Jurkat, Clone E6-1 (cell line): ENCODE data around the gene FARP2. TPM values are rescaled to one million over a fixed set of nuclear protein-coding genes. Genes with fewer than 3 reads are reported as not detected.
"Not testable (repeated sequence)": the region's sequence is repeated elsewhere in the genome, so short reads cannot be mapped to it uniquely, and the experiment has no call there.

Source experiments
- DNase-seq: peaks from one replicate; pipeline ENCODE4 v3.0.0-alpha.2; 2011; ENCODE audit warnings: low read depth, low spot score
- H3K4me3 ChIP-seq: 2 replicates; pipeline ENCODE4 v1.5.1; 2011; ENCODE audit warnings: mild to moderate bottlenecking, low read length, control low read depth, moderate library complexity
- polyA plus RNA-seq: library from polyadenylated mRNA; unstranded; fragments of >200 nt; gene quantifications from one replicate; pipeline ENCODE4 v1.2.1, GENCODE V29; 2012; ENCODE audit warnings: missing spikeins; ENCODE audit not compliant: insufficient read length, insufficient read depth

The FARP2 gene, protein sequence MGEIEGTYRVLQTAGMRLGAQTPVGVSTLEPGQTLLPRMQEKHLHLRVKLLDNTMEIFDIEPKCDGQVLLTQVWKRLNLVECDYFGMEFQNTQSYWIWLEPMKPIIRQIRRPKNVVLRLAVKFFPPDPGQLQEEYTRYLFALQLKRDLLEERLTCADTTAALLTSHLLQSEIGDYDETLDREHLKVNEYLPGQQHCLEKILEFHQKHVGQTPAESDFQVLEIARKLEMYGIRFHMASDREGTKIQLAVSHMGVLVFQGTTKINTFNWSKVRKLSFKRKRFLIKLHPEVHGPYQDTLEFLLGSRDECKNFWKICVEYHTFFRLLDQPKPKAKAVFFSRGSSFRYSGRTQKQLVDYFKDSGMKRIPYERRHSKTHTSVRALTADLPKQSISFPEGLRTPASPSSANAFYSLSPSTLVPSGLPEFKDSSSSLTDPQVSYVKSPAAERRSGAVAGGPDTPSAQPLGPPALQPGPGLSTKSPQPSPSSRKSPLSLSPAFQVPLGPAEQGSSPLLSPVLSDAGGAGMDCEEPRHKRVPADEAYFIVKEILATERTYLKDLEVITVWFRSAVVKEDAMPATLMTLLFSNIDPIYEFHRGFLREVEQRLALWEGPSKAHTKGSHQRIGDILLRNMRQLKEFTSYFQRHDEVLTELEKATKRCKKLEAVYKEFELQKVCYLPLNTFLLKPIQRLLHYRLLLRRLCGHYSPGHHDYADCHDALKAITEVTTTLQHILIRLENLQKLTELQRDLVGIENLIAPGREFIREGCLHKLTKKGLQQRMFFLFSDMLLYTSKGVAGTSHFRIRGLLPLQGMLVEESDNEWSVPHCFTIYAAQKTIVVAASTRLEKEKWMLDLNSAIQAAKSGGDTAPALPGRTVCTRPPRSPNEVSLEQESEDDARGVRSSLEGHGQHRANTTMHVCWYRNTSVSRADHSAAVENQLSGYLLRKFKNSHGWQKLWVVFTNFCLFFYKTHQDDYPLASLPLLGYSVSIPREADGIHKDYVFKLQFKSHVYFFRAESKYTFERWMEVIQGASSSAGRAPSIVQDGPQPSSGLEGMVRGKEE
- 19.6 TPM for polyA plus RNA-seq

DNA sequence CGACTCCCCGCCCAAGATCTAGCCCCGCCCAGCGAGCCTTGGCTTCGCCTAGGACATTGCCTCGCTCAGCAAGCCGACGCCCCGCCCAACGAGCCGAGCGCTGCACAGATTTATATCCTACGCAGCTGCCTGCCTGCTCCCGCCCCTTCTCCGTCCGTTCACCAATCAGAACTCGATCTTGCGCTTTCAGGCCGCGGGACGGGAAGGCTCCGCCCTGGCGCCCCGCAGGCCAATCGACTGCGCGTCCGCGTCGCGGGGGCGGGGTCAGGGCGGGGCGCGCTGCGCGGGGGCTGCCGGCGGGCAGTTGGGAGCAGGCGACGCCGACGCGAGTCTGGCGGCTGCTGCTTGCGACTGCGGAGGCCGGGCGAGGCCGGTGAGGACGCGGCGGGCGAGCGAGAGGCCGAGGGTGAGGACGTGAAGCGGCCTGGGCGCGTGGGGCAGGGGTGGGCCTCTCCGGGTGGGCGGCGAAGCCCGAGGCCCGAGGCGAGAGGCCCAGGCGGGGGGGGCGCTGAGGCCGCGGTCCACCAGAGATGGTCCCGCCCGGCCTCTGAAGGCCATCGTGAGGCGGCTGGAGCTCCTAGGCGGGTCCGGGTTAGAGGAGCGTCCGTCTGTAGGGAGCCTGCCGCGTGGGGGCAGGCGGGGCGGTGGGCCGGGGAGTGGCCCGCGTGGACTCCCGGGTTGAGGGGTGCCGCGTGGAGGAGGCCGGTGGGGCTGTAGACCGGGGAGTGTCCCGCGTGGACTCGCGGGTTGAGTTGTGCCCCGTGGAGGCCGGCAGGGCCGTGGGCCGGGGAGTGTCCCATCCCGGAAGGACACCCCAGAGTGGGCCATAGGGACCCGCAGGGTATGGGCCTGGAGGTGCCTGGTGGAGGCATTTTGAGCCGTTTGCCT lies at the start of gene FARP2:
FARP2 (plus strand) TSS at position 303 of the 888 bp plus-strand sequence. CDS start 16,823 bp downstream, outside the sequence.
- peak; percentile 97 for DNase-seq
- H3K4me3 ChIP-seq: peak within 1 kb of the TSS; percentile 82

DNA sequence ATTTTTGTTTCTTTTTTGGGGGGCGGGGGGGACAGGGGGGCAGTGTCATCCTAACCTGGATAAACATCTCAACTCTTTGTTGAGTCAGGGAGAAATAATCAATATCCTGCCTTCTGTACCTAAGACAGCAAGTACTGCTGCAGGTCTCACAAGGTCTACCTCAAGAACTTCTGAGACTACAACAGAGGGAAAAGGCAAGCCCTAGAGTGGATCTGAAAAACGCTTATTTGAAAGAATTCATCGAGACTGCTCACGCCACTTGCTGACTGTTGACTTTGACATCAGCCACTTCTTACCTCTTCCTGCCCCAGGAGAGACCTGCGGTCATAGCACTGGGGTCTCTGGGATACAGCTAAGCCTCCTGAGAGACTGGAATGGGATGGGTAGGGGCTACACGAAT lies 49.0 kb upstream of the FARP2 start:
- no peak overlapping the region for H3K4me3 ChIP-seq
- no peak for DNase-seq

DNA sequence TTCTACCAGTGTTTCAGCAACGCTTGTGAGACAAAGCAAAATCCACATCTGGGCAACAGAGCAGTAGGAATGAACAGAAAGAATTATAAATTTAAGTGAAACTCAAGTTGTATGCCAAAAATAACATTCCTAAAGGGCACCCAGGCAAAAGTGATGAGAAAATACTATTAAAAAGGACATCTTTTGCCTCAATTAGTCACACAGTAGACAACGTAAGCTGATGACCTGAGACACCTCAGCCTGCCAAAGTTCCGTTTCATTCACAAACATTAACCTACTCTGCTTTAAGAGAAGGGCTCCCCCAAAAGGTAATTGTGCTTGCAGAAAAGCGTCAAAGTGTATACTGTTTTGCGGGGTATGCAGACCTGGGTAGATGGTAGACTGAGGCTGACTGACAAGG lies 47.8 kb upstream of the FARP2 start:
- DNase-seq: no peak
- H3K4me3 ChIP-seq: no peak overlapping the region

DNA sequence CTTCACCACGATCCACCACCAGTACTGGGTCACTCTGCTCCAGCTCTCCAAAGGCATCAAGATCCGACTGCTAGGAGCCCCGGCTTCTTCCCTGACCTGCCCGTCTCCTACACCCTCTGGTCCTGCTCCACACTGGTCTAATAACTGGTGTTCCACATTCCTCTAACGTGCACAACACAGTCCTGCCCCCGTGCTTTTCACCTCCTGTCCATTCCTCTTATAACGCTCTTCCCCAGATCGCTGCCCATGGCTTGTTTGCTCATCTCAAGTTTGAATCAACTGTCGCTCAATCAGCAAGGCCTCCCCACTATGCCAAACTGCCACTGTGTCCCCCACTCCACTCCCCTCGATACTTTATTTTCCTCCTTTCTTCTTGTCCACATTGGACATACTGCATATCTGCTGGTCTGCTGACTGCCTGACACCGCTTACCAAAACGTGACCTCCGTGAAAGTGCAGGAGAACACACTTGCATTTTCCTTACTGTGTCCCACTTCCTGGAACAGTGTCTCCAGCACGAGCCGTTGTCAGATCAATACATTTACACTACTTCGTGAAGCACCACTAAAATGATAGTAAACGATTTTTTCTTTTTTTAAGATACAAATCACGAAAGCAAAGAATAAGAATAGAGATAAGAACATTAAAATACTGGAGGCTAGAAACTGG lies 47.1 kb upstream of the FARP2 start:
- DNase-seq: no peak
- H3K4me3 ChIP-seq: no peak overlapping the region

DNA sequence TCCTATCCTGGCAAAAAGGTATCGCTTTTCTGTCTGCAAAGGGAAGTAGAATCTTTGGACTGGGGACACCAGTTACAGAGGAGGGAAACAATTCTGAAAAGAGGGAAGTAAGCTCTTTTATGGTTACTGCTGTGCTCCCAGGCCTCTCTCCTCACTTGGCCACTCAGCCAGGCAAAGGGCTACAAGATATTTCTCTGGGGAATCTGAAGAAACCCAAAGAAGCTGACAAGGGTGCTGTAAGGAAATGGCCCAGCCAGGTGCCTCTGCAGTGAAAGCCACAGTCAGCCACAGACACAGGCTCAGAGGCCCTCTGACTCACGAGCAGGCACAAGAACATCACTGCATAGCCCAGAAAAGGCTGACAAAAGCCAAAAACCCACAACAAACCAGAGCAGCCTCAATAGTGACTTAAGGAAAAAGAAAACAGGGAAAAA lies 46.4 kb upstream of the FARP2 start:
- H3K4me3 ChIP-seq: 0 out of 2 replicates have a peak overlapping the region, but pooled peaks have one; percentile 7
- DNase-seq: peak; percentile 83

DNA sequence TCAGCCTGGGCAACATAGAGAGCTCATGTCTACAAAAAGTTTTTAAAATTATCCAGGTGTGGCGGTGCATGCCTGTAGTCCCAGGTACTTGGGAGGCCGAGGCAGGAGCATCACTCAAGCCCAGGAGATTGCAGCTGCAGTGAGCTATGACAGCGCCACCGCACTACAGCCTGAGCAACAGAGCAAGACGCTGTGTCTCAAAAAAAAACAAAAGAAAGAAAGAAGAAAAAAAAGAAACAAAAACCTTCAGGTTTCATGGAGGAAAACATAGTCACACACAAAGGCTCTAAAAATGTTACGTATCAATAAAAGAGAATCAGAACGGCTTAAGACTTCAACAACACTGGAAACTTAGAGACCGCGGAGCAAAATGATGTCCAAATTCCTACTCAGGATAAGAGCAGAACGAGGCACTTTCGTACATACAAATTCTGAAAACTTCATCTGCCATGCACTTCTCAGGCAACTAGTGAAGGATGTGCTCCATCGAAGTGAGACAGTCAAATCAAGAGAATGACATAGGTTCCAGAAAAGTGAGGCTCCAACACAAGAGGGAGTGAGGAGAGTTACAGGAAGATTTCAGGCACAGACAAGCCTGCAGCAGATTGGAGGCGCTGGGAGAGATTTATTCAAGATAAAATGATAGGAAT lies 45.0 kb upstream of the FARP2 start:
- no peak overlapping the region for H3K4me3 ChIP-seq
- DNase-seq: no peak

DNA sequence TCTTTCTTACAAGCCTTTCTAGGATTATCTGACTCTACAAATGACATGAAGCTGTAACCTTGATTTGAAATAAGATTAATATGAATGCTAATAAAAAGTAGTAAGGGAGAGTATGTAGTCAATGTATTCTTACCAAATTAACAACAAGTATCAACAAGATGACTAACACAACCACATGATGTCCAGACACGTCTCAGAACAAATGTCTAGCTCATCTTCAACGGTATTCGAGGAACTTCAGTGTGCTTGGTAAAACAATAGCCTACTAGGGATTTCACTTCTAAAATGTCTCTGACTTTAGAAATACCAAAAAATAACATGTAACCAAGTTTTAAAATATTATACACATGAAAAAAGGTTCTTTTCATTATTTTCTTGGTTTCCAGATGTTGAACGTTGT lies 44.0 kb upstream of the FARP2 start:
- H3K4me3 ChIP-seq: no peak overlapping the region
- no peak for DNase-seq

DNA sequence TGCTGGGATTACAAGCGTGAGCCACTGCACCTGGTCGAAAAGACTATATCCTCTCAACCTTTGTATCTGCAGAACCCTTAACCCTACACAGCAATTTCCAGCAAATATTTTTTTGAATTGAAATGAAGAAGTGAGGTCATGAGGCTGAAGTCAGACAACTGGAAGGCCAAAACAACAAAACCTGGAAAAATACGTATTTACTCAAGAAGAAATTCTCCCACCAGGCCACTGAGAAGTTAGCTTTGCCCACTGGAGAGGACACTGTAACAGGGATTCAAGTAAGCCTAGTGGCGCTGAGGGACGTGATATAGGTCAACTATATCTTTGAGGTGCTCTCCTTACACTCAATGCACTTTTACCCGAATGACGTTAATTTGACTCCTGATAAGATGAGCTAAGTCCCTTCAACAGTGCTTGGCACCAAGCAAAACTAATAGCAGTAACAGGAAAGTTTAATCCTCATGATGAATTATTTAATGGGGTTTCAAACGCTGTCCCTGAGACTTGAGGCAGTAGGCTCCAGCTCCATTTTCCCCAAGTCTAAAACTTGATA lies 42.5 kb upstream of the FARP2 start:
- no peak for DNase-seq
- peak overlapping the region; percentile 69 for H3K4me3 ChIP-seq

DNA sequence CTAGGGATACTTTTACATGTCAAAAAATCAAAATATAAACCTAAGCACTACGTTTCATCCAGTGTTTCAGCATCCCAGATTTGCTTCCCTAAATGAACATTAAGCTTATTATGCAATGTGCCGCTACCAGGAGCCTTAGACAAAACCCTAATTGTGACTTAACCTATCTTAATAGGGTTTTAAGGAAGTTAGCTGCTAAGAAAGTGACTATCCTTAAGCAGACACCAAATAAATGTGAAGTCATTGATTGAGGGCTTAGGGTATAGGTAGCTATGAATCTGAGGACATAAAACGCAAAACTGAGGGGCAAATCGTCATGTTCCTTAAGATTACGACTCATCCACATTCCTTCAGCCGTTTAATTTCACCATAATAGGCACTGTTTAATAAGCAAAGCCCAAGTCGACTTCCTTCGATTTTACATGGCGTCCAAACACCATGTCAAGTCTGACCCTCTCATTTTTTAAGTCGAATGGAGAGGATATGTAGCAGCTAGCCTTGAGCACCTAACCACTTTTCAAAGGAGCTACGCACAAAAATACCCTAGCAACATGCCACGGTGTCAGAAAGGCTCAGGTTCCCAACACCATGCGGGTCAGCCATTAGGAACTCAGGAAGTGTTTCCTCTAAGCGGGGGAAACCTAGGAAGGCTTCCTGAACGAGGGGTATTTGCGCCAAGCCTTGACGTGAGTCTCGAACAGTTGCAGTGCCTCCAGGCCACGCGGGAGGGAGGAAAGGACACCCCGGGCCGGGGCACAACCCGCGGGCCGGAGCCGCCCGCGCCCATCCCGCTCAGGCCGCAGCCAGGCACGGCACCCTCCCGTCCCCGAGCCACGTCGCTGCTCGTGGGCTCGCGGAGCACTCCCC lies 41.6 kb upstream of the FARP2 start:
- DNase-seq: no peak
- H3K4me3 ChIP-seq: peak overlapping the region; percentile 69

DNA sequence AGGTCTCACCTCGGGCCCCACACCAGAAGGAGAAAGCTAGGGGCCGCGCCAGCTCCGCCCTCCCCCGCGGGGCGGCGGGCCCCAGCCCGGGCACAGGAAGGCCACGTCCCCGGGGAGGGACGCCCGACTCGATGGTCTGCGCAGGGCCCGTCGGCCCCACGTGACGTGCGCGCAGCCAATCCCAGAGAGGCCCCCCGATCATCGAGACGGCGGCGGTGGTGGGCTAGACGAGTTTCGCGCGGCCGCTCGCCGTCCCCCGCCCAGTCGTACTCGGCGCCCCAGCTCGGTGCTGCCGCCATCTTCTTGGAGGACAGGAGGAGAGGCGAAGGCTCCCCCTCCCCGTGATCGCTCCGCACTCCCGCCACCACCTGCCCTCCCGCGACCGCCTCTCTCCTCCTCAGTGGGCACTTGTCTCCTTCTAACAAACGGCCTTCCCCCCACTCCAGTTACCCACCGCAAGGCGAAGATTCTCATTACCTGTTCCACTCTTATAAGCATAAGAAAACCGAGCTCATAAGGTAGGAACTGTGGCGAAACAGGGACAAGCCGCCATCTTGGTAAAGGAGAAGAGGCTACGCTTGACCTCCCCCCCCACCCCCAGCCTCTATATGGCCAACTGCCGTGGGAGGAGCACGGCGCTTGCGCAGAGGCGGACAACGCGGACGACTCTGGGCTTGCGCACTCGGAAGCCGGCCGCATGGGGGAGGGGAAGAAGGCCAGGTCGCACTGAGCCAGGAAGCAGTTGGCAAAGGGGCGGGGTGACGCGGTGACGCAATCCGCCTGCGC lies 40.8 kb upstream of the FARP2 start, which contains the start of gene HDLBP:
HDLBP (minus strand) TSS at position 580 of the 786 bp plus-strand sequence. CDS start 48,803 bp downstream, outside the sequence.
- peak; percentile 98 for DNase-seq
- peak within 1 kb of the TSS; percentile 94 for H3K4me3 ChIP-seq

DNA sequence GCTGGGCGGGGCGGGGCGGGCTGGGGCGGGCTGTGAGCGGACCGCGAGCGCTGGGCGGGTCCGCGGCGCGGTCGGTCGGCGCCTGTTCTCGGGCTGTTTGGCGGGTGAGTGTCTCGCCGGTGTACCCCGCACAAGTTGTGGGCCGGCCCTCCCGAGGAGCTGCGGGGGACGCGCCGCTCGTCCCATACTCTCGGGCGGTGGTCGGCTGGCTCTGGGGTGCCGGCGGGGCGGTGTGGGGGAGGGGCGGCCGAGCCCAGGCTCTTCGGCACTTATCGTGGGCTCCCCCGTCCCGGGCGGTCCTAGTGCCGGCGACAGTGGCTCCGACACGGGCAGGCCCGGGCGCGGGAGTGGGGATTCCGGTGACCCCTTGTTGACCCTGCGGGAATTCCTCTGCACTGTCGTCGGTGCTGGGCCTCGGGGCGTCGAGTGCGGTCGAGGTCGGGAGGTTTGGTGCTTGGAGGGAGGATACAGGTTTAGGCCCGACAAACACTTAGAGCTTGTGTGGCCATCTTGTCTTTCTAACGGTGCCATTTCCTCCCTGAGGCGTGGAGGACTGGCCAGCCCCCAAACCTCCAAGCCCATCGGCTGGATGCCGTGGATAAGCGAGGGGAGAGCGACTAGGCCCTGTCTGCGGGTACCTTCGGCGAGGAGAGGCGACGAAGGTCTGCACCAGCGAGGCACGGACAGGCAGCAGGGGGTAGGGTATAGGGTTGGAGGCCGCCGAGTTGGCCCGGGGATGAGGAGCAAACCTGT lies 40.0 kb upstream of the FARP2 start, which contains the start of gene SEPTIN2:
SEPTIN2 (plus strand) TSS at position 47 of the 753 bp plus-strand sequence. CDS start 8,308 bp downstream, outside the sequence.
- peak within 1 kb of the TSS; percentile 94 for H3K4me3 ChIP-seq
- DNase-seq: no peak

DNA sequence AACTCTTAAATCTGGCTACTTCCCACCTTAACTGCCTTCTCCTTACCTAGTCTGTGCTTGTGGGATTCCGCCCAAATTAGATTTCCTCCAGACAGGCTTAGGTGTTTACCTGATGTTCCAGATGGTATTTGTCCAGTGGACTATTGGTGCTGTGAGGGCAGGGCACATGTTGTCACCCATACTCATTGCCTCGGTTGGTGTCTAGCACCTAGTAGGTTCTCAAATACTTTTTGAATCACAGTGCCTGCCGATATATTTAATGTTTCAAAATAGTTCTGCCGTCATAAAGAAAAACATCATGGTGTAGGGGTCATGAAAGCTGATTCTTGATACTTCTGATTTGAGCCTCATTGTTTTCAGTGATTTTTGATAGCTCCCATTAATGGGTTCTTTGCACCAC lies 39.3 kb upstream of the FARP2 start:
- peak overlapping the region; percentile 94 for H3K4me3 ChIP-seq
- DNase-seq: no peak

DNA sequence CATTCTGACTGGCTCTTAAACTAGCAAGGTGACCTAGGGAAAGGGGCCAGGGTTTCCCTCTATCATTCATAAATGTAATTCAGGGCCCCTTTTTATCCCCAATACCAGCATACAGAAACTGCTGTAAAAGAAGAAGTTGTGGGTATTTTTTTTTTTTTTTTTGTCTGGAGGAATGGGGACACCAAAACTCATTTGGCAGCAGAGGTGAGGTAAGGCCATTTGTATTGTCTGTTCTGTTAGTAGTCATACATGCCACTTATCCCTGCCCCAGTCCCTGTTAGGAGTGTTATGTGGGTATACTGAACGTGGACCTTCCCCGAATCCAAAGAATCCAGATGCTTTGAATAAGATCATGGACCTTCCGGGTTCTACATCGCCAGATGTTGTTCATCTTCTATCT lies 38.7 kb upstream of the FARP2 start:
- DNase-seq: no peak

DNA sequence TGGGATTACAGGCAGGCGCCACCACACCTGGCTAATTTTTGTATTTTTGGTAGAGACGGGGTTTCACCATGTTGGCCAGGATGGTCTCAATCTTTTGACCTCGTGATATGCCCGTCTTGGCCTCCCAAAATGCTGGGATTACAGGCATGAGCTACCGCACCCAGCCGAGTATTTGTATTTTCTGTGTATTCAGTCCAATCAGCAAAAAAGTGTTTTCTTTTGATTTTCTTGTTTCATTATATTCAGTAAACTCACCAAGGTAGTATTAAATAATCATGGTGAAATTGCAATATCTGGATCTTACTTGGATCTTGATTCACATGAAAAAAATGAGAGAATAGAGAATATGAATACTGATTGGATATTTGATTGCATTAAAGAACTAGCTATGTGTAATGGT lies 37.3 kb upstream of the FARP2 start:
- not testable (repeated sequence) for DNase-seq, H3K4me3 ChIP-seq

More for the DNA sequence above, 38.7 kb upstream of the FARP2 start:
- H3K4me3 ChIP-seq: peak overlapping the region; percentile 94

DNA sequence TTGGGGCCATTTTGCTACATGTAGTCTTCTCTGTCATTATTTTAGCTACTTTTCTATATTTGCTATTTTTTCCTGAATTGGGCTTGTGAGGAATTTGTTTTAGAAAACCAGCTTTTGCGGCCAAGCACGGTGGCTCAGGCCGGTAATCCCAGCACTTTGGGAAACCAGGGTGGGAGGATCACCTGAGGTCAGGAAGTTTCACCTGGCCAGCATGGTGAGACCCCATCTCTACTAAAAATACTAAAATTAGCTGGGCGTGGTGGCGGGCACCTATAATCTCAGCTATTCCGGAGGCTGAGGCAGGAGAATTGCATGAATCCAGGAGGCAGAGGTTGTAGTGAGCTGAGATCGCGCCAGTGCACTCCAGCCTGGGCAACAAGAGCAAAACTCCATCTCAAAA lies 35.7 kb upstream of the FARP2 start:
- H3K4me3 ChIP-seq: no peak overlapping the region
- no peak for DNase-seq
